Cardiac muscle cell (in vitro differentiated cells and primary cell): ENCODE results near the gene USP47. TPM values are rescaled to one million over a fixed set of nuclear protein-coding genes. Genes with fewer than 3 reads are reported as not detected.

ENCODE experiments used
- DNase-seq, 2 donors: peaks; one replicate each; pipeline versions ENCODE4 v3.0.0 to v3.0.0-alpha.2; 2010 to 2017; ENCODE audit warnings: low read depth in 1 of 2, low spot score in 1 of 2
- H3K27ac ChIP-seq: fragments of 200-600 bp; sonication (generic); 2 replicates; pipeline ENCODE4 v1.5.1; 2016
- H3K27me3 ChIP-seq: fragments of 200-600 bp; sonication (generic); 2 replicates; pipeline ENCODE4 v1.6.0; 2016; ENCODE audit warnings: control low read depth
- H3K36me3 ChIP-seq: fragments of 200-600 bp; sonication (generic); 2 replicates; pipeline ENCODE4 v1.5.1; 2016; ENCODE audit warnings: control low read depth
- H3K4me1 ChIP-seq: fragments of 200-600 bp; sonication (generic); 2 replicates; pipeline ENCODE4 v1.8.1; 2017; ENCODE audit warnings: low read depth, mild to moderate bottlenecking, mixed run types
- H3K4me3 ChIP-seq: fragments of 200-600 bp; sonication (generic); 2 replicates; pipeline ENCODE4 v1.5.1; 2016; ENCODE audit warnings: mild to moderate bottlenecking
- H3K9me3 ChIP-seq: fragments of 200-600 bp; sonication (generic); 2 replicates; pipeline ENCODE4 v1.5.1; 2017; ENCODE audit warnings: low read depth, mild to moderate bottlenecking, control low read depth
- polyA plus RNA-seq: library from polyadenylated mRNA; unstranded; fragments of >200 nt; fragmentation: Nextera tagmentation; extraction: Ambion mirVana; gene quantifications from 2 replicates; pipeline ENCODE4 v1.2.1, GENCODE V29; 2016
- total RNA-seq: library from RNA; depleted of rRNA; stranded (reverse); fragments of >200 nt; gene quantifications from 2 replicates; pipeline ENCODE4 v1.2.3, GENCODE V29; 2016
- TF ChIP-seq, protein P1 (sequence below): IDR thresholded peaks from 2 replicates; pipeline ENCODE4 v1.5.1; 2012; ENCODE audit warnings: low read depth, mild to moderate bottlenecking, low read length

Gene USP47
- total and polyA plus RNA-seq, 2 experiments from 2014 or later: 46.6 to 59.6 TPM

GRCh38 chr11:11985954-11986949, 144.5 kb downstream of the USP47 start:
- Histone ChIP-seq H3K4me1 (peaks cover 30% of the 10 kb centered on the region), H3K9me3 (no peaks in the 10 kb centered on the region), H3K27me3 (no peaks in the 10 kb centered on the region), H3K36me3 (no peaks in the 10 kb centered on the region), H3K27ac (peak overlapping the region; percentile 57), H3K4me3 (no peak overlapping the region)
- TF ChIP-seq, protein P1, sequence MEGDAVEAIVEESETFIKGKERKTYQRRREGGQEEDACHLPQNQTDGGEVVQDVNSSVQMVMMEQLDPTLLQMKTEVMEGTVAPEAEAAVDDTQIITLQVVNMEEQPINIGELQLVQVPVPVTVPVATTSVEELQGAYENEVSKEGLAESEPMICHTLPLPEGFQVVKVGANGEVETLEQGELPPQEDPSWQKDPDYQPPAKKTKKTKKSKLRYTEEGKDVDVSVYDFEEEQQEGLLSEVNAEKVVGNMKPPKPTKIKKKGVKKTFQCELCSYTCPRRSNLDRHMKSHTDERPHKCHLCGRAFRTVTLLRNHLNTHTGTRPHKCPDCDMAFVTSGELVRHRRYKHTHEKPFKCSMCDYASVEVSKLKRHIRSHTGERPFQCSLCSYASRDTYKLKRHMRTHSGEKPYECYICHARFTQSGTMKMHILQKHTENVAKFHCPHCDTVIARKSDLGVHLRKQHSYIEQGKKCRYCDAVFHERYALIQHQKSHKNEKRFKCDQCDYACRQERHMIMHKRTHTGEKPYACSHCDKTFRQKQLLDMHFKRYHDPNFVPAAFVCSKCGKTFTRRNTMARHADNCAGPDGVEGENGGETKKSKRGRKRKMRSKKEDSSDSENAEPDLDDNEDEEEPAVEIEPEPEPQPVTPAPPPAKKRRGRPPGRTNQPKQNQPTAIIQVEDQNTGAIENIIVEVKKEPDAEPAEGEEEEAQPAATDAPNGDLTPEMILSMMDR: no peak
- DNase-seq: no peak

GRCh38 chr11:11987503-11988022, 145.8 kb downstream of the USP47 start:
- no peaks in the 10 kb centered on the region for H3K36me3 ChIP-seq
- H3K9me3 ChIP-seq: no peaks in the 10 kb centered on the region
- H3K27me3 ChIP-seq: no peaks in the 10 kb centered on the region
- peak in 1 of 2 donors; percentile 50 for DNase-seq
- H3K4me1 ChIP-seq: peaks cover 43% of the 10 kb centered on the region
- H3K27ac ChIP-seq: no peak overlapping the region
- no peak overlapping the region for H3K4me3 ChIP-seq
- TF ChIP-seq, protein P1: peak; percentile 55

DNA sequence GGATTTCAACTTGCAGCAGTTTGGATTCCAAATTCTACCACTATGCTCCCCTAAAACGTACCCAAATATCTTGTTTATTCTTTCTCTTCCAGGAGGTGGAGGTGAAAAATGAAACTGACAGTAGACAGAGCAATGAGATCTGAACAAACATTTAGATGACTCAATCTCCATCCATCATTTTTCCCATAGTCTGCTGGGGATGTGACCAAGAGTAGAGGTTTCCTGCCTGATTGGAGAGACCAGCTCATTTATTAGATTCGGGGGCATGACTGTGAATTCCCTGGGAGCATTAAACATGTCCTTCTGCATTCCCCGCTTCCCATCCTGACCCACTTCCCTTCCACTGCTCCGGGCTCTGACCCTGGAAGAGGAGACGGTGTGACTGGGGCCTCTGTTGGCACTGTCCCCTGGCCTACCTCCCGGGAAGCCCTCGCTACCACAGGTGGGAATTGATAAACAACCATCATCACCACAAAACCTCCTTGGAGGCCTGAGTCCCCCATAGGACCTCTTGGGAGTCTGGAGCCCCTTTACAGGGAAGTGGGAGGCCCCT, 146.4 kb downstream of the USP47 start:
- TF ChIP-seq, protein P1: no peak
- H3K4me3 ChIP-seq: no peak overlapping the region
- no peak overlapping the region for H3K27ac ChIP-seq
- no peak for DNase-seq
- no peaks in the 10 kb centered on the region for H3K9me3 ChIP-seq
- peaks cover 49% of the 10 kb centered on the region for H3K4me1 ChIP-seq
- H3K36me3 ChIP-seq: no peaks in the 10 kb centered on the region
- H3K27me3 ChIP-seq: no peaks in the 10 kb centered on the region

- no peak overlapping the region for H3K4me3 ChIP-seq
- H3K4me1 ChIP-seq: peaks cover 55% of the 10 kb centered on the region
- H3K27ac ChIP-seq: no peak overlapping the region
- no peaks in the 10 kb centered on the region for H3K9me3 ChIP-seq
- peak in 1 of 2 donors; percentile 62 for DNase-seq
- H3K27me3 ChIP-seq: no peaks in the 10 kb centered on the region
- H3K36me3 ChIP-seq: no peaks in the 10 kb centered on the region
- TF ChIP-seq, protein P1: peak; percentile 20
These were observed 147.0 kb downstream of the USP47 start for GRCh38 chr11:11988681-11989261.
